LoVo (cell line): Measurements from ENCODE around the gene ERBB4.
"Not testable (repeated sequence)": the region's sequence is repeated elsewhere in the genome, so short reads cannot be mapped to it uniquely, and the experiment has no call there.

Experiments used
- DNase-seq: peaks from one replicate; pipeline ENCODE4 v3.0.0-alpha.2; 2016; ENCODE audit warnings: low spot score

Gene ERBB4

DNA sequence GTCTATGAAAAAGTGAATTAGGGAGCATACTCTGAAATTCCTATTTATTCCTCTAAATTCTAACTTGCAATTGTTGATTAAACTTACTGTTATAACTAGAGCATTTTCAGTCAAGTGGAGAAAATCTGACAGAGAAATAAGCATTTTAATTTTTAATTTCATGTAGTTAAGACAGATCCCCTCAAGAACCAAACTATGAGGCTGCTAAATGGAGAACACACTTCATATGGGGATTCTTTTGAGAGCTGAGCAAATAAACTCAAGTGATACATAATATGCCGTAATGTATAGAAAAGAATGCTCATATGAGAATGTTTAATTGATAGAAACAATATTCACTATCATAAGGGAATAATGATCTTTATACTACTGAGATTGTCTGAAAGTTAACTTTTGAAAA lies 340.8 kb downstream of the ERBB4 start:
- DNase-seq: no peak

DNA sequence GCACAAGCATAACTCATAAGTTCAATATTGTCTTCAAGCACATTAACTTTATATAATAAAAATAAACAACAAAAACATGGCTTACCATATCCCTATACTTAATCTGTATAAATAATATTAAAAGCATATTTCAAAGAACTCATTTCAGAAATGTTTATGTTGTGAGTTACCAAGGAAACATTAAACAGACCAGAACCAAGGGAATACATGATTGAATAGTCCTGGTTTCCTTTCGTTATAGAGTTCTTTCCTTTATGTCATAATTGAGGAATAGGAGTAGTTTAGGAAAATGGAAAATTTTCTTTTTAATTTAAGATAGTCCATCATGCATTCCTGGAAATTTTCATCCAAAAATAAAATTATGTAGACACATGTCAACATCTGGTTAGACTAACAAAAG lies 343.0 kb downstream of the ERBB4 start:
- DNase-seq: no peak

DNA sequence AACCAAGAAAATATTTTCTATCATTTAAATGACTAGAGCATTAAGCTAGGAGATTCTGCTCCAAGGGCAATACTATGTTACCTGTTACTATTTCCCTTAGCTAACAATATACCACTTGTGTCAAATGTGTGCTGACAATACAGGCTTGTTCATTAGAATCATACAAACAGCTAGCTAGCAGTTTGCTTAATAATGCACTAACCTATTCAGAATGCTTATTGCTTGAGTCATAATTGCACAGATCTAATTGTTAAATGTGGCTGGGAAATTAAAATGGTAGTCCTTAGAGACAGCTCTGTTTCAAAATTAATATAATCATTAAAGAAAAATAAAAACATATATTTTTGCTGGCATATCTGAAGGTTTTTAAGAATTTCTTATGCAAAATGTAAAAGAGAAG lies 344.2 kb downstream of the ERBB4 start:
- DNase-seq: no peak

DNA sequence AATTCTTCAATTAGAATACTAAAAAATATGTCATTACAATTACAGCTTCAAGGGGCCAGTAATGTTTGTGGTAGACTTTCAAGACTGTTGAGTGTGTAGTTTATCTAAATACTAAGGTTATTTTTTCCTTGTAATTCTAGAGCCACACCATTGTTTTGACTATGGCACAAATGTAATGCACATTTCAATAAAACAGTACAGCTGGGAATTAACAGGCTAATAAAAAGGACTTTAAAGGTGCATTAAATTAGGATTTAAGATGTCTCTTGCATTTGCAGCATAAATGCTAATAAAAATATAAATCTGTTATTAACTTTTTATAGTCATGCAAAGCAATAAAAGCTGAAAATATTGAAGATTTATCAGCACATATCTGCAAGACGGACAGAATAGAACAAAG lies 344.8 kb downstream of the ERBB4 start:
- no peak for DNase-seq

DNA sequence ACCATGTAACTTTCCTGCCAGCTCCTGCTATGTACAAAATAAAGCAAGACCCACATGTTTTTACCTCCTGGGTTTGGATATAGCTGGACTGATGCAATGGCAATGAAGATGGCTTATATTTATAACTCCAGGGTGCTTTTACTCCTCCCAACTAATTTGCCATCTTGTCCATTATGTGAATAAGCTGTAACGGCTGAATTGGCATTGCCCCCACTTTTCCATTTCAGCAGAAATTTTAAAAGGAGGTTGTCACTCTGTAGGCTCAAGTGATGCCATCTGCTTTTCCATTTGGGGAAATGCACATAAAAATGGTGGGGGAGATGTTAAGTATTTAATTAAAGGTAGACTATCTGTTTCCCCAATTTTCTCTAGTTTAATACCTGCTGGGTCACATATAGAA lies 345.5 kb downstream of the ERBB4 start:
- no peak for DNase-seq

DNA sequence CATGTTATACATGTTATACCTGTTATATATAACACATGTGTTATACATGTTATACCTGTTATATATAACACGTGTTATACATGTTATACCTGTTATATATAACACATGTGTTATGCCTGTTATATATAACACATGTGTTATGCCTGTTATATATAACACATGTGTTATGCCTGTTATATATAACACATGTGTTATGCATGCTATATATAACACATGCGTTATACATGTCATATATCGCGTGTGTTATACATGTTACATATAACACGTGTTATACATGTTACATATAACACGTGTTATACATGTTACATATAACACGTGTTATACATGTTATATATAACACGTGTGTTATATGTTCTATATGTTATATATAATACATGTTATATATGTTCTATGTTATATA lies 347.2 kb downstream of the ERBB4 start:
- not testable (repeated sequence) for DNase-seq

DNA sequence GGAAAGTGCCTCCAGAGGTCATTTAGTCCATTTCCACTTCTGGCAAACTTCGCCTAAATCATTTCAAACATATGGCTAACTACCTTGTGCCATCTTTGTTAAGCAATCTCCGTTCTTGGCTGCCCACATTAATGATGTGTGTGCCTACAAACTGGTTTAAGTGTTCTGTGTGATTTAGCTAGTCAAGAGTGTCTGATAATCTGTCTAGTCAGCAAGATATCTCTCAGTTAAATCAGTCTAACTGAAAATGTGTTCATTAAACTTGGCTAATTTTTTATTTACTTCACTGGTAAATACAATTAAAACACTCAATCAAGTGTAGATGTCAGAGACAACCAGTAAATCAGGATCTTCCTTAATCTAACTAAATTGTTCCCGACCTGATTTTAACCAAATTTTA lies 352.4 kb downstream of the ERBB4 start:
- no peak for DNase-seq

DNA sequence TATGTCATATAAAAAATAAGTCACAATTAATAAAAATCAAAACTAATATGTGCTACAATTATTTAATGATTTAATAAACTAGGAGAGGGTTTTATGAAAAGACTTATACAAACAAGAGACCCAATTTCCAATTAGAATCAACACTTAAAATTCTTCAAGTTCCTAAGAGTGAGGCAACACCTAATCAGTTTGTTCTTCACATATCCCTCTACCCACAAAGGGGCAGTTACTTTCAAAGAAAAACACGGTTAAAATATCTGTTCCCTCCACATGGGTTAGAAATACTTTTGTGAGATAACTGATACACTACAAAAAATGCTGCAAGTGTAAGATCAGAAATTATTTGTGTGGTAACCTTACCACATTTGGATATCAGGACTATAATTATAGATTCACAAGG lies 357.0 kb downstream of the ERBB4 start:
- no peak for DNase-seq

DNA sequence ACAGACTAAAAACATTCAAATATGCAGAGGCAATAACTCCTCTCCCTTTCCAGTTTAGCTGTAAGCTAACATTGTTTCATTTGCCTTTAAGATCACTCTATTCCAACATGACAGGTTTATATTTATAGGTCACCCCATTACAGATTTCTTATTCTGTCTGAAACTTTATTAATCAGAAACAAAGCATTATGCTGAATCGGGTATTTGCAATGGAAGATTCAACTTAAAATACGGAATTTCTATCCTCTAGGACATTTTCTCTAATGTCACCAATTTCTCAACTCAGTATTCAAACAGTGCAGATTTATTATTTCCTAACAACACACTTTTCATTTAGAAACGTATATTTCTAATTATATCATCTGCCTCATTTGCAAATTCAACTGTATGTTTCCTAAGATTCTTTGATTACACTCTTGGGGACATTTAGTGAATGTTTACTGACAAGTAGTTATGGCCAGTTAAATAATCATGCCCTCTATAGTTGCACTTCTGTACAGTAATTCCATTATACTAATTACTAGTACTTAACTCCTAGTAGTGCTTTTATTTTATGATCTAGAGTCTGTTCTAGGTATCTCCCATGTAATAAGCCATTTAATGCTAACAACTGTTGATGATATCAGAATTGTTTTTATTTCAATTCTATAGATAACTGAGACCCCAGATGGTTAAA lies 358.1 kb downstream of the ERBB4 start:
- DNase-seq: no peak

DNA sequence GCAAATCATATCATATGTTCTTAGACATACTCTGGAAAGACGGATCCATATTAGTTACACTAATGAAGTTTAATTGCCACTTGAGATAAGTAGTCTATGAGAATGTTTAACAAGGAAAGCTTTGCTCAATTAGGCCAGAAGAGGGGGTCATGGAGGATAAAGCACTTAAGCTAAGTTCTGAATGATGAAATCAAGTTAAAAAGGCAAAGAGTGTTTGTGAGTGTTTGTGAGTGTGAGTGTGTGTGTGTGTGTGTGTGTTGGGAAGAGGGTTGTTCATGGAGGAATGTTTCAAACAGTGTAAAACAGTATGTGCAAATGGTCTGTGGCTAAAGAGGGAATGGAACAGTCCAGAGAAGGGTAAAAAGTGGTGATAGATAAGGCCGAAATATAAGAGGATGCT lies 360.9 kb downstream of the ERBB4 start:
- no peak for DNase-seq

DNA sequence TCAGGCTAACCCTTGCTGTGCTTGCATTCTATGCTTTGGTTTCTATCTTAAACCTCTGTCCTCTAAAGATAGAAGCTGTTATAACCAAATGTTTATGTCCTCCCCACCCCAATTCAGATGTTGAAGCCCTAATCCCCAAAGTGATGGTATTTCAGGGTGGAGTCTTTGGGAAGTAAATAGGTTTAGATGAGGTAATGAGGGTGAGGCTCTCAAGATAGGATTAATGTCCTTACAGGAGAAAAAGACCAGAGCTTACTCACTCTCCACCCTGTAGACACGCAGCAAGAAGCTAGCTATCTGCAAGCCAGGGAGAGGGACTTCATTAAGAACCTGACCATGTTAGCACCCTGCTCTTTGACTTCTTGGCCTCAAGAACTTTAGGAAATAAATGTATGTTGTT lies 362.5 kb downstream of the ERBB4 start:
- DNase-seq: no peak

DNA sequence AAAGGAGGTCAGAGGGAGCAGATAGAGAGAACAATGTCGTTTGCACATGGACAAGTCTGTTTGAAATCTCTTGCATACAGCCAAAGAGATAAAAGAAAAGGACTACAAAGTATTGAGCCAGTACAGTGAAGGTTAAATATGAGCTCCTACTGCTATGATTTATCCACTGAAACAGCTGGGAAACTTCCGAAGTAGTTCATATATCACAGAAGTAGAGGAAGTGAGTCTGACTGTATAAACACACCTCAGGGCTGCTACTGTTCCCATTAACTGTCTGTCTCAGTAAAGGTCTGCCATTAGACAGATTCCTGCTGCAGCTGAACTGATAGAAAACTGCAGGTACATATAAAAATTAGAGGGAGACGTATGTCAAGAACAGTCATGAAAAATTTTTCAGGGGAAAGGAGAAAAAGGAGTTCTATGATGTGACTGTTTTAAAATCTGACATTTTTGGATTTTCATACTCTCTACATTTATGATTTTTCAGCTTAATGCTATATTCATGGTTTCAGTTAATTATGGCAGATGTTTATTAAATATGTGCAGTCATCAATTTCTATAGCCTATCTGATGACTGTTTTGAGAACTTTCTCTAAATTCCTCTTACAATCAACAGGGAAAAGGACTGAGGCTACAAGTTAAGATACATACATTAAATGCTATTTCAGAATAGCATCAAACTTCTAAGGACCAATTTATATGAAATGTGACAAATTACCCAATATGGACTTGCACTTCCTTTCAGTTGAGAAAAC lies 364.7 kb downstream of the ERBB4 start:
- no peak for DNase-seq

DNA sequence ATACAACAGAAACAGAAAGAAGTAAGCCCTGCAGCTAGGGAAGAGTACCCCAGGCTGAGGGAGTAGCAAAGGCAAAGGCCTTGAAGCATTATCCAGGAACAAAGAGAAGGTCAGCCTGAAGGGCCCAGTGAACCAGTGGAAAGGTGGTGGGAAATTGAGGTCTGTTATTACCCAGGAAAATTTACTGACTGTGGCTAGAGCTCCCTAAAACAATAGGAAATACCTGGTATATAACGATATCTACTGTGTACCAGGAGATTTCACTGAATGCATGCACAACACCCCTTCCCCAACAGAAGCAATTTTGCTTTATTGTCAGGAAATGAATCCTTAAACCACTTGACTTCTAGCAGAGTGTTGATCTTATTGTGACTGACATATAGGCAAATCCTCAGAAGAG lies 365.3 kb downstream of the ERBB4 start:
- DNase-seq: no peak

DNA sequence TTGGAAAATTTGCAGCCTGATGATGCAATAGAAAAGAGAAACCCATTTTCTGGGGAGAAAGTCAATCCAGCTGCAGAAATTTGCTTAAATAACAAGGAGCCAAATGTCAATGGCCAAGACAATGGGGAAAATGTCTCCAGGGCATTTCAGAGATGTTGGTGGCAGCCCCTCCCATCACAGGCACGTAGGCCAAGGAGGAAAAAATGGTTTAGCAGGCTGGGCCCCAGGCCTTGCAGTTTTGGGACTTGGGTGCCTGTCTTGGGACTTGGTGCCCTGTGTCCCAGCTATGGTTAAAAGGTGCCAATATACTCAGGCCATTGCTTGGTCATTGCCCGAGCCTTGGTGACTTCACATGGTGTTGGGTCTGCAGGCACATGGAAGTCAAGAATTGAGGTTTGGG lies 368.2 kb downstream of the ERBB4 start:
- DNase-seq: no peak

DNA sequence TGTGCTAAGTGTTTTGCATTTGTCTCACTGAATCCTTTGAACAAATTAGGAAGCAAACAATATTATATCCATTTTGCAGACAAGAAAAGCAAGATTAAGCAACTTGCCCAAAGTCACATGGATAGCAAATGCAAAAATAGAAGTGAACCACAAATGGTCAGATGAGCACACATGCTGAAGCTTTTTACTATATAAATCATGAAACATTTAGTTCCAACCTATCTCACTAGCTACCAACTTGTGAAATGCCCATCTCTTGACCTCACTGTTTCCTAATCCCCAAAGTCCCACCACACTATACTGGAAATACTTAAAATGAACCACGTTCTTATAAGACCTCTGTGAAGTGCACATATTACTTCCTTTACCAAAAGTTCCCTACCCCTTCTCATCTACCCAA lies 380.5 kb downstream of the ERBB4 start:
- DNase-seq: no peak

DNA sequence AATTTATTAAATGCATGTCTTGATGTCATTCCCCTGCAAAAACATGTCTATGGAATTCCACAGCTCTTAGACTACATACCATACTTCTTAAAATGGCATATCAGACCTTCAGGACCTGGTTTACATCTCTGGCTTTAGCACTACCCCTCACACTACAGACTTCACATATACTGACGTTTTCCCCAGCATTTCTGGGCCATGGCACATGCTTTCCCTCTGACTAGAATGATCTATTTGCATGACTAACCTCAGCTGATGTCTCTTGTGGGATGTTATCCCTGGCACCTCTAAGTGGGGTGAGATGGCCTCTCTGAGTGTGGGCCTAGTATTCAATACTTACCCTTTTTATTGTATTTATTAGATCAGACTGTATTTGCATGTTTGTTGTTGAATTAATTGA lies 381.6 kb downstream of the ERBB4 start:
- no peak for DNase-seq

DNA sequence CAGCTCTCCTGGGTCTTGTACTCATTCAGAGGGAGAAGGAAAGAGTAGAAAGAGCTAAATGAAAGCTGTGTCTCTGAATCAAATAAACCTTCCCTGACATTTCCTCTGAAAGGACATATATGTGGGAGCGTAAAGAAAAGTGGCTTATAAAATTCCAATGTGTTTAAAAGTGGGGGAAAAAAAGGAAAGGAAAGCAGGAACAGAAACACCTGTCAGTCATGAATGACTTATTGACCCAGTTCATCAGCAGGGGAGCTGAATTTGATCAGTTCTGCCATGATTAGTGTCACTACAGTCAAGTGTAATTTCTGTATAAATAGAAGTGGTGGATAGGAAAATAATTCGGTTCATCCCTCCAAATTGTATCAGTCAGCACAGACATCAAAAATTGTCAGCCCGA lies 382.5 kb downstream of the ERBB4 start:
- no peak for DNase-seq

DNA sequence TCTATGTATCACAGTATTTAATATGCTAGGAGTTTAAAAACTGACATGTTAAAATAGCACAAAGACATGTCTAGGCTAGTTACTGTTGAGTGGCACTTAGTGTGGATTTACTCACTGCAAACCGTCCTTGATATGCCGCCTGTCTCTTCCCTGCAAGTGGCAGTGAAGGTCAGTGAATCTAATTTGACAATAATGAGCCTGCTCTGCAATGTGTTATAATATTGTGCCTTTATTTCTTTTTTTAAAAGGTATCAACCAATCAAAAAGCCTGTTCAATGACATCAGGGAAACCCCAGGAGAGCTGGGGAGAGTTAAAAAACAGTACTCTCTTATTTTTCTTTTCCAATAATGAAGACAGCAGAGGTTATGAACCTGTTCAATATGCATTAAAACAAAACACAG lies 384.1 kb downstream of the ERBB4 start:
- DNase-seq: no peak

DNA sequence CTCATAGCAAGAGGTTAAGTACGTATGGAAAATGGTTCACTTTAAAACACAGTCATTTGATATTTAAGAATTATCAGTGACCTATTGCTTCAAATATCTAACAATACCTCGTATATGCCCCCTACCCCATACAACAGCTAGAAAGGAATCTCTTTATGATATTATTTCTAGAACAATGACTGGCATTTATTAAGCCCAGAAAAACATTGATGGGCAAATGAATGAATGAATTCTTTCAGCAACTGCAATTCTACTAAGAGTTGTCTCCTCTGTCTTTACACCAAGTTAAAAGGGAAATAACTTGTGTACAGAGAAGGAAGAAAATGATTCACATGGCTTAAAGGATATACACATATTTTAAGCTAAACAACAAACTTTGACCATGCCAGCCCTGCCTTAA lies 384.7 kb downstream of the ERBB4 start:
- no peak for DNase-seq

DNA sequence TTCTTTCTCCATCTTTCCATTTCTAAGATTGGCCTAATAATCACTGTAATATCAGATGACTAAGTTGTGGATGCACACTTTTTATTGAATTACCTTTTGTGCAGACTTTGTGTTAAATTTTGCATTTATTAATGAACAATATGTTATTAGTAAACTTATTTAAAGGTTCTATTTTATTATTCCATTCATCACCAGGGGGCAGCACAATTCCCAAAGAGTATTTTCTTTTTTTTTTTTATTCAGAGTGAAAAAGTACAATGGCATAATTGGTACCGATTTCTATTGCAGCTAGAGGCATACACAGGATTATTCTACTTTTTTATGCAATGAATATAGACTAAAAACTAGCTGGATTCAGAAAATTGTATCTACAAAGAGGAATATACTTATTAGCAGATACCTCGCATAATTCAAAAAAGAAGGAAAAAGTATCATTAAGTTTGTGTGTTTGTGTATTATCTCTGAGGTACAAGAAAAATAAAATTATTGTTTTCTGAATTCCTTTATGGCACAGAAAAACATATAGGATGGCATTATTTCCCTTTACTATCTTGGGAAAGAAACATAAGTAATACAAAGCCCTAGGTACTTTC lies 390.6 kb downstream of the ERBB4 start:
- peak; percentile 11 for DNase-seq

DNA sequence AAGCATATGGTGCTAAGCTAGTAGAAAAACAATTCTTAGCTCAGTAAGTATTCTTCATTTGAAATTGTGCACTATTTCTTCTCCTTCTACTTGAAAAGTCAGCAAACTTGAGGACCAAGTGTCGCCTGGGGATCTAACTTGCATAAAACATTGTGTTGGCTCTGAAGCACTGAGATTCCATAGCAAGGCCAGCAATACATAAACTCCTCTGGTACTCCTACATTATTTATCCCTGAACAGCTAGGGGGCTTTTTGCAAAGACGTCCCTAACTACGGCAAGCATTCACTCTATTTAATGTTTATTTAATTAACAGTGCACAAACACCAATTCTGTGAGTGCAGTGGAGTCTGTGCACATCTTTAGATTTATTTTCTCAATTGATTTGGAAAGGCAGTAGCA lies 392.2 kb downstream of the ERBB4 start:
- DNase-seq: no peak

DNA sequence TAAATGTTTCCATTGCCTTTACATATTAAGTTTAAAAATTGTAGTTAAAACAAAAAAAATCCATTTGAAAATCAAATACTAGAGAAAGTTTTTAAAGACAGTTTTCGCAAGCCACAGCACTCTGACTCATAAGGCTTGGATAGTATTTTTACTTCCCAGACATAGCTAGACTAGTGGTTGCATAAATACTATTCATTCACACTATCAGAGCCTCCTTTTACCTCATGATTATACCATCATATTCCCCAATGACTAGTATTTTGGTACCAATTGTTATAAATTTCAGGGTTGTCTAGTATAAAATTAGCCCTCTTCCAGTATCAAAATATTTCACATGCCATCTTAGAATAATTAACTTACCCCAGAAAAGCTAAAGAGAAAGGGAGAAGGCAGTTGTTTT lies 393.5 kb downstream of the ERBB4 start:
- no peak for DNase-seq

DNA sequence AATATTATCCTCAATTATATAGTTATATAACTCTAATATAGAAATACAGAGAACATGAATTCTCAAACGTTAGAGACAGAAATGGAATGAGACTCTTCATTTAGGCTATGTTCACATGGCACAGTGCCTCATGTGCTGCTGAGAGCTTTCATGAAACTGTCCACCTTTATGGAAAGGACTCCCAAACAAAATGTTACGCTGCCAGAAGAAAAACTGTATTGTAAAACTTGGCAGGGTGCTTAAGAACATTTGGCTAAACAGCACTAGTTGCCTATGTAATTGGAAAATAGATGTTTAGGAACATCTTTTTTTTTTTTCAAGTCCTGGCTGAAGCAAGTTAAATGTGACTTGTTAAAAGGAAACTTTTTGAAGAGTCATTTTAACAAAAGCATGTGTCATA lies 396.0 kb downstream of the ERBB4 start:
- DNase-seq: no peak

DNA sequence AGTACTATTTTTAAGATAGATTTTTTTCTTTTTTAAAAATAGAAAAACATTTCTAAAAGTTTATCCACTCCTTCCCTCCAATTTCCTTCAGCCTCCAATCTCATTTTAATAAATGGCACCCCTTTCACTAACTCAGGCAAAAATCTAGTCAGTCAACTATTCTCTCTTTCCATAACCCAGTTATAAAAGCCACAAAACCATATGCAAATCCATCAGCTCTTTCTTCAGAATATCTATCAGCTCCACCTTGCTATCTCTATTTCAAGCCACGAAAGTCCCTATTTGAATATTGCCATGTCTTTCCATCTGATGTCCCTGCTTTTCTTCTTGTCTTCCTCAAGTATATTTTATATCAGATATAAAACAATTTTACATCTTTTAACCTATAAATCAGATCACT lies 397.1 kb downstream of the ERBB4 start:
- DNase-seq: no peak
